ENCODE measurements around the gene SOHLH1.
A peak's percentile ranks its signal among the peaks of the same experiment; 100 is the strongest.

Gene SOHLH1

GRCh38 chr9:135650408-135650807 is 48.9 kb downstream of the SOHLH1 start (continued):
- no peak for TF ChIP-seq REST (tag by site-specific recombination; IDR thresholded peaks at IDR 0.05)
- no peak for TF ChIP-seq ZEB2 (tag by site-specific recombination; IDR thresholded peaks at IDR 0.05)
- TF ChIP-seq GLI4 (tag by site-specific recombination; IDR thresholded peaks at IDR 0.05): 0 out of 2 replicates have a peak, but pooled peaks have one; percentile 16
- no peak for TF ChIP-seq ZNF629 (tag by site-specific recombination; IDR thresholded peaks at IDR 0.05)
- TF ChIP-seq, protein P1, sequence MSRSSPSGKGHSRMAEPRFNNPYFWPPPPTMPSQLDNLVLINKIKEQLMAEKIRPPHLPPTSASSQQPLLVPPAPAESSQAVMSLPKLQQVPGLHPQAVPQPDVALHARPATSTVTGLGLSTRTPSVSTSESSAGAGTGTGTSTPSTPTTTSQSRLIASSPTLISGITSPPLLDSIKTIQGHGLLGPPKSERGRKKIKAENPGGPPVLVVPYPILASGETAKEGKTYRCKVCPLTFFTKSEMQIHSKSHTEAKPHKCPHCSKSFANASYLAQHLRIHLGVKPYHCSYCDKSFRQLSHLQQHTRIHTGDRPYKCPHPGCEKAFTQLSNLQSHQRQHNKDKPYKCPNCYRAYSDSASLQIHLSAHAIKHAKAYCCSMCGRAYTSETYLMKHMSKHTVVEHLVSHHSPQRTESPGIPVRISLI (tag by site-specific recombination; IDR thresholded peaks at IDR 0.05): no peak
- TF ChIP-seq BCL6B (tag by site-specific recombination; IDR thresholded peaks at IDR 0.05): no peak
- TF ChIP-seq, protein P2, sequence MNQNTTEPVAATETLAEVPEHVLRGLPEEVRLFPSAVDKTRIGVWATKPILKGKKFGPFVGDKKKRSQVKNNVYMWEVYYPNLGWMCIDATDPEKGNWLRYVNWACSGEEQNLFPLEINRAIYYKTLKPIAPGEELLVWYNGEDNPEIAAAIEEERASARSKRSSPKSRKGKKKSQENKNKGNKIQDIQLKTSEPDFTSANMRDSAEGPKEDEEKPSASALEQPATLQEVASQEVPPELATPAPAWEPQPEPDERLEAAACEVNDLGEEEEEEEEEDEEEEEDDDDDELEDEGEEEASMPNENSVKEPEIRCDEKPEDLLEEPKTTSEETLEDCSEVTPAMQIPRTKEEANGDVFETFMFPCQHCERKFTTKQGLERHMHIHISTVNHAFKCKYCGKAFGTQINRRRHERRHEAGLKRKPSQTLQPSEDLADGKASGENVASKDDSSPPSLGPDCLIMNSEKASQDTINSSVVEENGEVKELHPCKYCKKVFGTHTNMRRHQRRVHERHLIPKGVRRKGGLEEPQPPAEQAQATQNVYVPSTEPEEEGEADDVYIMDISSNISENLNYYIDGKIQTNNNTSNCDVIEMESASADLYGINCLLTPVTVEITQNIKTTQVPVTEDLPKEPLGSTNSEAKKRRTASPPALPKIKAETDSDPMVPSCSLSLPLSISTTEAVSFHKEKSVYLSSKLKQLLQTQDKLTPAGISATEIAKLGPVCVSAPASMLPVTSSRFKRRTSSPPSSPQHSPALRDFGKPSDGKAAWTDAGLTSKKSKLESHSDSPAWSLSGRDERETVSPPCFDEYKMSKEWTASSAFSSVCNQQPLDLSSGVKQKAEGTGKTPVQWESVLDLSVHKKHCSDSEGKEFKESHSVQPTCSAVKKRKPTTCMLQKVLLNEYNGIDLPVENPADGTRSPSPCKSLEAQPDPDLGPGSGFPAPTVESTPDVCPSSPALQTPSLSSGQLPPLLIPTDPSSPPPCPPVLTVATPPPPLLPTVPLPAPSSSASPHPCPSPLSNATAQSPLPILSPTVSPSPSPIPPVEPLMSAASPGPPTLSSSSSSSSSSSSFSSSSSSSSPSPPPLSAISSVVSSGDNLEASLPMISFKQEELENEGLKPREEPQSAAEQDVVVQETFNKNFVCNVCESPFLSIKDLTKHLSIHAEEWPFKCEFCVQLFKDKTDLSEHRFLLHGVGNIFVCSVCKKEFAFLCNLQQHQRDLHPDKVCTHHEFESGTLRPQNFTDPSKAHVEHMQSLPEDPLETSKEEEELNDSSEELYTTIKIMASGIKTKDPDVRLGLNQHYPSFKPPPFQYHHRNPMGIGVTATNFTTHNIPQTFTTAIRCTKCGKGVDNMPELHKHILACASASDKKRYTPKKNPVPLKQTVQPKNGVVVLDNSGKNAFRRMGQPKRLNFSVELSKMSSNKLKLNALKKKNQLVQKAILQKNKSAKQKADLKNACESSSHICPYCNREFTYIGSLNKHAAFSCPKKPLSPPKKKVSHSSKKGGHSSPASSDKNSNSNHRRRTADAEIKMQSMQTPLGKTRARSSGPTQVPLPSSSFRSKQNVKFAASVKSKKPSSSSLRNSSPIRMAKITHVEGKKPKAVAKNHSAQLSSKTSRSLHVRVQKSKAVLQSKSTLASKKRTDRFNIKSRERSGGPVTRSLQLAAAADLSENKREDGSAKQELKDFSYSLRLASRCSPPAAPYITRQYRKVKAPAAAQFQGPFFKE (tag by site-specific recombination; IDR thresholded peaks at IDR 0.05; ENCODE audit: borderline replicate concordance): no peak
- no peak for TF ChIP-seq WT1 (tag by site-specific recombination; IDR thresholded peaks at IDR 0.05)
- TF ChIP-seq HOXC10 (CRISPR knock-in tag; IDR thresholded peaks at IDR 0.05): no peak
- no peak for TF ChIP-seq ZNF175 (tag by site-specific recombination; IDR thresholded peaks at IDR 0.05)
- TF ChIP-seq KLF16 (tag by site-specific recombination; IDR thresholded peaks at IDR 0.05): no peak
- no peak for TF ChIP-seq ZNF660 (tag by site-specific recombination; IDR thresholded peaks at IDR 0.05)
- no peak for TF ChIP-seq ATF2 (tag by site-specific recombination; IDR thresholded peaks at IDR 0.05; ENCODE audit: low read depth)
- no peak for TF ChIP-seq YY1 (tag by site-specific recombination; IDR thresholded peaks at IDR 0.05)
- no peak for TF ChIP-seq KLF1 (tag by site-specific recombination; IDR thresholded peaks at IDR 0.05)
- TF ChIP-seq SCRT2 (tag by site-specific recombination; IDR thresholded peaks at IDR 0.05): no peak
- TF ChIP-seq ZNF19 (tag by site-specific recombination; IDR thresholded peaks at IDR 0.05; ENCODE audit: low read depth): no peak
- no peak for TF ChIP-seq SALL2 (tag by site-specific recombination; IDR thresholded peaks at IDR 0.05; ENCODE audit: borderline replicate concordance)
- no peak for TF ChIP-seq ZNF518A (tag by site-specific recombination; conservative IDR thresholded peaks at IDR 0.05; ENCODE audit: low read depth)
- TF ChIP-seq ZNF658 (tag by site-specific recombination; IDR thresholded peaks at IDR 0.05): 0 out of 2 replicates have a peak, but pooled peaks have one; percentile 53
